WI38 (cell line): ENCODE measurements around the gene SPATA33.

Experiments used
- H3K4me3 ChIP-seq: 2 replicates; pipeline ENCODE4 v1.5.1; 2011; ENCODE audit warnings: low read depth, mild to moderate bottlenecking, control low read depth, low read length
- CTCF ChIP-seq: IDR thresholded peaks from 2 replicates; pipeline ENCODE4 v1.5.1; 2012; ENCODE audit warnings: low read depth, mild to moderate bottlenecking, control low read depth, low read length

Gene SPATA33

DNA sequence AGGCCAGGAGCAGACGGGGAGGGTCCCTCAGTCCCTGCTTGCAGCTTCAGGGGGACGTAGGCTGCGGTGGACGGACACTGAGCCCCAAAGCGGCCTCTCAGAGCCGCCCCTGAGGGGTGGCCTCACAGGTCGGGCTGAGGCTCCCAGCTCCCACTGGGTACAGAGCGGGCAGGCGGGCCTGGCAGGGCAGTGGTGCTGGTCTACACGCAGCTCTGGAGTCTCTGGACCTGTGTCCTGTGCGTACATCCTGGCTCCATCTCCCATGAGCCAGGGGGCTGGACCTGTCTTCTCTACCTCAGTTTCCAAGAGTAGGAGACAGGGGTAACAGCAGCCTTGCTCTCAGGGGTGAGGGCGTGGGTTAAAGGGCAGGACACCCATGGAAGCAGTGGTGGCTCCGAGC lies 42.5 kb upstream of the SPATA33 start:
- no peak for TF ChIP-seq CTCF
- H3K4me3 ChIP-seq, result no peak overlapping the region

DNA sequence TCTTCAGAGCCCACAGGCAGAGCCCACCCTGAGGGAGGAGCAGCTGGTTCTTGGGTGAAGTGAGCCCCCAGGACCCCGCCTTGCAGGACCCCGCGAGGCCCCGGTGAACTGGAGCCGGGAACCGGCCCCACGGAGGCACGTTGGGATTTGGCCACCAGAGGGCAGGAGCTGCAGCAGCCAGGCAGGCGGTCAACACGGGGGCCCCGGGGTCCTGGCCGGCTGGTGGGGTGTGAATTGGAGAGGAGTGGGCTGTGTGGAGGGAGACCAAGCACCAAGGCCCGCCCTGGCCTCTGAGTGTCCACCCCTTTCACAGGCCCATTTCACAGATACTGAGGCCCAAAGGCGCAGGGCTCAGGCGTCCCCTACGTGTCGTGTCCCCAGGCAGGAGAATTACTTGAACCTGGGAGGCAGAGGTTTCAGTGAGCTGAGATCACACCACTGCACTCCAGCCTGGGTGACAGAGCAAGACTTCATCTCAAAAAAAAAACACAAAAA lies 42.0 kb upstream of the SPATA33 start:
- H3K4me3 ChIP-seq, result no peak overlapping the region
- peak; percentile 51 for TF ChIP-seq CTCF

GRCh38 chr16:89616623-89617022 lies 41.0 kb upstream of the SPATA33 start:
- H3K4me3 ChIP-seq, result no peak overlapping the region
- no peak for TF ChIP-seq CTCF

DNA sequence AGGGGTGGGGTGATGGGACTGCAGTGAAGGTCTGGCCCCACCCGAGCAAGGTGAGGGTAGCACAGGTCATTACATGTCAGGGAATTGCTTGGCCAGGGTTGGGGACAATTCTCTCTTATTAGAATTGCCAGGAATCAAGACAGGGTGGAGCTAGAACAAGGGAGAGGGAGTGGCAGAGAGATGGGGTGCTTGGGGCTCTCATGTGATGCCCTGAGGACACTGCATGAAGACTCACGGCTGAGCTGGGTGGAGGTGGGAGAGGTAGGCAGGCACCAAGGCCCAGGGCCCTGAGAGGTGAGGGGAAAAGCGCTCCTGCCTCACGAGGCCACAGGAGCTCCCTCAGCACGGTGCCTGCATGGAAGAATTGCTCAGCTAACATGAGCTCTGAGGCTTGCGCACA lies 40.6 kb upstream of the SPATA33 start:
- no peak overlapping the region for H3K4me3 ChIP-seq
- no peak for TF ChIP-seq CTCF

DNA sequence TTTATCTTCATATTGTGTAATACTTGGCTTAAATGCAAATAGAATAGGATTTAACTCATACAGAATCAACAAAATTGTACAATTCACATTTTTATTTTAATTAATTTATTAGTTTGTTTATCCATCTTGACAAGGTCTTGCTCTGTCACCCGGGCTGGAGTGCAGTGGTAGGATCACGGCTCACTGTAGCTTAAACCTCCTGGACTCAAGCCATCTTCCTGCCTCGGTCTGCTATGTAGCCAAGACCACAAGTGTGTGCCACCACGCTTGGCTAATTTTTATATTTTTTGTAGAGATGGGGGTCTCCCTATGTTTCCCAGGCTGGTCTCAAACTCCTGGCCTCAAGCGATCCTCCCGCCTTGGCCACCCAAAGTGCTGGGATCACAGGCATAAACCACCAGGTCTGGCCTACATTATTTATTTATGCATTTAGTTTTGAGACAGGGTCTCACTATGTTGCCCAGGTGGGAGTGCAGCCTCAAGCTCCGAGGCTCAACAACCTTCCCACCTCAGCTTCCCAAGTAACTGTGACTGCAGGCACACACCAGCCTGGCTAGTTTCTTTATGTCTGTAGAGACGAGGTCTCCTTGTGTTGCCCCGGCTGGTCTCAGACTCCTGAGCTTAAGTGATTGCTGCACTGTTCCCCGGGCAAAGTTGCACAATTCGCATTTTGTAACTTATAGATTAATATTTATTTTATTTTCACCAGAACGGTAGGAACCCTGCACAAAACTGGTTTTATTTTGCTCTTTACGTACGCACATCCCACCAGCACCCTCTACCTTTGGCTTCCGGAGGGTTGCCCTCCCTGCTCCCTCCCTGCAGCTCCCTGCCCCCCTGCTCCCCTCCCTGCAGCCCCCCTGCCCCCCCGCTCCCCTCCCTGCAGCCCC lies 39.3 kb upstream of the SPATA33 start:
- H3K4me3 ChIP-seq, result no peak overlapping the region
- TF ChIP-seq CTCF, result no peak

DNA sequence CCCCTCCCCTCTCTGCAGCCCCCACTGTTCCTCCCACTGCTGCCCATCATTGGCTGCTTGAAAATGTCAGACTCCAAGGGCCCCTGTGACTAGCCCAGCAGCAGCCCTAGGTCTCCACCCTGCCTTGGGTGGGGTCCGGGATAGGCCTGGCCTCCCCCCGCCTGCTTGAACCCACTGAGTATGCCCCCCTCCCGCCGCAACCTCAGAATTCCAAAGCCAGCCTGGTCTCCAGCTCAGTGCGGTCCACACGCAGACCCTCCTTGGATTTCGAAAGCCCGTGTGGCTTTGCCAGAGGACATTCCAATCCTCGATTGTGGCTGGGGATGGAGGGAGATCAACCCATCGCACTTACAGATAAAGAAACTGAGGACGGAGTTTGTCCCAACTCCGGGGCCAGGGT lies 37.8 kb upstream of the SPATA33 start:
- no peak overlapping the region for H3K4me3 ChIP-seq
- TF ChIP-seq CTCF, result no peak

GRCh38 chr16:89620406-89620841 lies 37.2 kb upstream of the SPATA33 start:
- no peak overlapping the region for H3K4me3 ChIP-seq
- no peak for TF ChIP-seq CTCF
